Activated T-cell treated with anti-CD3 and anti-CD28 coated beads, Interleukin-2, amount 50 U/mL, for 4 hours (primary cell): ENCODE measurements around the gene DCAF4L1. TPM values are rescaled to one million over a fixed set of nuclear protein-coding genes. Genes with fewer than 3 reads are reported as not detected.
A peak's percentile ranks its signal among the peaks of the same experiment; 100 is the strongest.

Experiments used
- ATAC-seq, 2 donors: fragments of 200-7000 bp; cut with Tn5 transposase; one replicate each; pipeline ENCODE4 v1.10.0; 2021
- DNase-seq: peaks from one replicate; pipeline ENCODE4 v3.0.0-alpha.2; 2020
- H3K27me3 Mint-ChIP-seq: one replicate; pipeline ENCODE4 v1.8.0; 2021; ENCODE audit warnings: low read depth, mixed read lengths
- H3K36me3 Mint-ChIP-seq: one replicate; pipeline ENCODE4 v1.8.0; 2022; ENCODE audit warnings: mixed read lengths; ENCODE audit not compliant: insufficient read depth
- H3K4me1 Mint-ChIP-seq: one replicate; pipeline ENCODE4 v1.8.0; 2021; ENCODE audit warnings: low read depth, mixed read lengths
- H3K4me3 Mint-ChIP-seq: one replicate; pipeline ENCODE4 v1.8.0; 2021; ENCODE audit warnings: mild to moderate bottlenecking, moderate library complexity, mixed read lengths
- H3K9me3 Mint-ChIP-seq: one replicate; pipeline ENCODE4 v1.8.0; 2021; ENCODE audit warnings: mixed read lengths
- total RNA-seq, 3 donors: library from RNA; stranded (reverse); gene quantifications; one replicate each; pipeline ENCODE4 v1.2.1, GENCODE V29; 2021

Gene DCAF4L1, protein sequence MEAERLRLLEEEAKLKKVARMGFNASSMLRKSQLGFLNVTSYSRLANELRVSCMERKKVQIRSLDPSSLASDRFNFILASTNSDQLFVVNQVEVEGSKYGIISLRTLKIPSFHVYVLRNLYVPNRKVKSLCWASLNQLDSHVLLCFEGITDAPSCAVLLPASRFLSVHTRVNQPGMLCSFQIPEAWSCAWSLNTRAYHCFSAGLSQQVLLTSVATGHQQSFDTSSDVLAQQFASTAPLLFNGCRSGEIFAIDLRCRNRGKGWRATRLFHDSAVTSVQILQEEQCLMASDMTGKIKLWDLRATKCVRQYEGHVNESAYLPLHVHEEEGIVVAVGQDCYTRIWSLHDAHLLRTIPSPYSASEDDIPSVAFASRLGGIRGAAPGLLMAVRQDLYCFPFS
- under 1 TPM; 0.27 to 0.42 (median 0.38) TPM for total RNA-seq

DNA sequence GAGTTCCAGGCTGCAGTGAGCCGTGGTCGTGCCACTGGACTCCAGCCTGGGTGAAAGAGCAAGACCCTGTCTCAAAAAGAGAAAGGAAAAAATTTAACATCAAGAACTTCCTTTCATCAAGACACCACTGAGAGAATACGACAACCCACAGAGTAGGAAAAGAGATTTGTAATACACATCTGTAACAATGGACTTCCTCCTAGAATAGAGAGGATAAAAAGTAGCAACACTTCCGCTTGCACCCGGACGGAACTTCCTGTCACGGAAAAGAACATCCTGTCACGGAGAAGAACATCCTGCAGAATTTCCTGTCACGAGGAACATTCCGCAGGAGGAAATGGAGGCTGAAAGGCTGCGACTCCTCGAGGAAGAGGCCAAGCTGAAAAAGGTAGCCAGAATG lies at the start of gene DCAF4L1:
Gene DCAF4L1, plus strand, starts transcription at position 301 of the 400 bp plus-strand sequence. Its CDS starts 37 bp downstream, at position 338.
- Mint-ChIP-seq H3K27me3 (no peaks in the 10 kb centered on the region), H3K9me3 (no peaks in the 10 kb centered on the region), H3K4me3 (no peak within 1 kb of the TSS), H3K4me1 (no peaks in the 10 kb centered on the region), H3K36me3 (peaks cover 2% of the 10 kb centered on the region)
- ATAC-seq (no peak), DNase-seq (no peak)

DNA sequence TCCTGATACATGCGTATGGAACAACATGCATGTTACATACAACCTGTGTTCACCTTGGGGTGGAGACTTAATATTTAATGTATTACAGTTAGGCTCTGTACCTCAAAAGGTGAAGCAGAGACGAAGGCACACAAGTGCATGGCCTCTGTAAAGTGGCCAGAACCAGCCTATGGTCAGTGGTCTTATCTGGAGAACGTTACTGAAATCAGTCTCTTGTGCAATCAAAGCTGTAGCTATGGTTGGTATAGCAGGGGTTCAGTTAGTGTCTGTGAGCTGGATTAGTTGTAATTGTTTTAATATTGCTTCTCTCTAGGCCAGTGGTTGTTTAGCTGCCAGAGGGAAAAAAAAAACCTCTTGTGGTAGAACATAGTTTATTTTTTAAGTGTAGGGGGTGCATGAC lies 48.6 kb upstream of the DCAF4L1 start:
- no peak overlapping the region for H3K4me3 Mint-ChIP-seq
- DNase-seq (no peak), ATAC-seq (no peak)
- peaks cover 38% of the 10 kb centered on the region for H3K4me1 Mint-ChIP-seq
- H3K27me3 Mint-ChIP-seq, result no peaks in the 10 kb centered on the region
- H3K36me3 Mint-ChIP-seq, result peaks cover 12% of the 10 kb centered on the region
- no peaks in the 10 kb centered on the region for H3K9me3 Mint-ChIP-seq

DNA sequence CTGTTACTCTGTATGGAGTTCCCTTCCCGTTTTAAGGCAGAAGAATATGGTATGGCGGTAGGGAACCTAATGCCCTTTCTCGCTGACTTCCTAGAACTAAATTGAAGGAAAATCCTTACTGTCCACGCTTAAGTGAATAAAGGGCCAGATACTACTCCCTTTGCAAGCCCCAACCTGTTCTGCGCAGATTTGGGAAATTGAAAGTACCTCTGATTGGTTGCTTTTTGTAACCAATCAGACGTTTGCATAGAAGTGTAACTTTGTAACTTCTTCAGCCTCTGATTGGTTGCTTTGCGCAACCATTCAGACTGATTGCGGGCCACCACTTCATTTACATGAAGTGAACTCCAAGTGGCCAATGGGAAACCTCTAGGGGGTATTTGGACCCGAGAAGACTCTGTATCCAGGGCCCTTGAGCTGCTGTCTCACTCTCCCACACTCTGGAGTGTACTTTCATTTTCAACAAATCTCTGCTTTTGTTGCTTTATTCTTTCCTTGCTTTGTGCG lies 47.5 kb upstream of the DCAF4L1 start:
- ATAC-seq (no peak), DNase-seq (no peak)
- Mint-ChIP-seq H3K36me3 (peaks cover 13% of the 10 kb centered on the region), H3K27me3 (no peaks in the 10 kb centered on the region), H3K4me1 (peaks cover 42% of the 10 kb centered on the region), H3K4me3 (peak overlapping the region; percentile 98), H3K9me3 (no peaks in the 10 kb centered on the region)

DNA sequence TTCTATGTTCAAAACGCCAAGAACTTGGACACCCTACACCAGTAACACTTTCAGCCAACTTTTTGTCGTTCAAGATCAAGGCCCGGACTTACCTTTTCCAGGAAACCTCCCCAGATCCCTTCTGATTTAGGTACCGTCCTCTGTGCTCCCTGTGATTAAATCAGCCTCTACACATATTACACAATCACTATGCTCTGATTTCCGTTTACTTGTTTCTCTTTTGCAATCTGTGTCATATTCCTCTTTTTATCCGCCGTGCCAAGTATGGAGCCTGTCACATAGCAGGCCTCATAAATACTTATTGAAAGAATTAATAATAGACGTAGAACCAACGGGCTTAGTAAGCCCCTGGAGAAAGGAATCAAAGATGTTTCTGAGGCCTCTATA lies 47.0 kb upstream of the DCAF4L1 start:
- Mint-ChIP-seq H3K9me3 (no peaks in the 10 kb centered on the region), H3K4me3 (peak overlapping the region; percentile 98), H3K36me3 (peaks cover 14% of the 10 kb centered on the region), H3K4me1 (peaks cover 42% of the 10 kb centered on the region), H3K27me3 (no peaks in the 10 kb centered on the region)
- ATAC-seq (no peak), DNase-seq (no peak)

DNA sequence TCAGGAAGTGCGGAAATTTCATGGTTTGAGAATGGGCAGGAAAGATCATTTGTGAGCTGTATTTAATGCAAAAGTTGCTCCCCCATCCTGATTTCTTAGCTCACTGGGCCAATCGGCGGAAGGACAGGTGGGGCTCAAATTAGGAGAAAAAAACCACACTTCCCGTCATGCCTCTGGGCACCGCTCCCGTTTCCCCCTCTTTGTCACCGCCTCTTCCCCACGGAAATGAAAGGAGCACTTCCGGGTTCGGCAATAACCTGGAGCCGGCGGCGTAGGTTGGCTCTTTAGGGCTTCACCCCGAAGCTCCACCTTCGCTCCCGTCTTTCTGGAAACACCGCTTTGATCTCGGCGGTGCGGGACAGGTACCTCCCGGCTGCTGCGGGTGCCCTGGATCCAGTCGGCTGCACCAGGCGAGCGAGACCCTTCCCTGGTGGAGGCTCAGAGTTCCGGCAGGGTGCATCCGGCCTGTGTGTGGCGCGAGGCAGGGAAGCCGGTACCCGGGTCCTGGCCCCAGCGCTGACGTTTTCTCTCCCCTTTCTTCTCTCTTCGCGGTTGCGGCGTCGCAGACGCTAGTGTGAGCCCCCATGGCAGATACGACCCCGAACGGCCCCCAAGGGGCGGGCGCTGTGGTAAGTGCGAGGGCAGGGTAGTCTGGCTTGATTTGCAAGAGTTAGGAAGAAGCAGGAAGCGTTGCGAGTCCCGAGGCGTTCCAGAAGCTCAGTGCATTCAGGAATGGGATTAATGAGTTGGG lies 46.5 kb upstream of the DCAF4L1 start, which contains the start of gene TMEM33:
Gene TMEM33, plus strand, starts transcription at position 529 of the 751 bp plus-strand sequence. Its CDS starts 56 bp downstream, at position 585.
- H3K36me3 Mint-ChIP-seq, result peaks cover 19% of the 10 kb centered on the region
- ATAC-seq (peak; percentile 90 to 92), DNase-seq (peak; percentile 72)
- no peaks in the 10 kb centered on the region for H3K9me3 Mint-ChIP-seq
- no peaks in the 10 kb centered on the region for H3K27me3 Mint-ChIP-seq
- peak within 1 kb of the TSS; percentile 98 for H3K4me3 Mint-ChIP-seq
- H3K4me1 Mint-ChIP-seq, result peaks cover 45% of the 10 kb centered on the region

DNA sequence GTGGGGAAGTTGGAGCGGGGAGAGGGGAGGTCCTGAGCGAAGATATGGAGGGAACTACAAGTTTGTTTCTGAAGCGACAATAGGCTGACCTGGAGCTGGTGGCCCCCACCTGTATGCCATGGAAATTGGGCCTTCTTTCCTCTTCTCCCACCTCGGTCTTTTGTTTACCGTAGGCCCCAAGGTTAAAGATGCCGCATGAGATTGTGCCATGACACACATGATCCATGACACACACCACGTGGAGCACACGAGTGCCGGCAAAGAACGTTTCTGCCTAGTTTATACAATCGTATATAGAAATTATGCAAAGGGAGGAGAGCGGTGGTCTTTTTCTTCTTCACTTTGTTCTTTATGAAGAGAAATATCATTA lies 45.9 kb upstream of the DCAF4L1 start:
- no peaks in the 10 kb centered on the region for H3K27me3 Mint-ChIP-seq
- H3K9me3 Mint-ChIP-seq, result no peaks in the 10 kb centered on the region
- H3K4me1 Mint-ChIP-seq, result peaks cover 44% of the 10 kb centered on the region
- DNase-seq (peak; percentile 28), ATAC-seq (peak; percentile 39 to 48)
- peaks cover 20% of the 10 kb centered on the region for H3K36me3 Mint-ChIP-seq
- H3K4me3 Mint-ChIP-seq, result peak overlapping the region; percentile 98

DNA sequence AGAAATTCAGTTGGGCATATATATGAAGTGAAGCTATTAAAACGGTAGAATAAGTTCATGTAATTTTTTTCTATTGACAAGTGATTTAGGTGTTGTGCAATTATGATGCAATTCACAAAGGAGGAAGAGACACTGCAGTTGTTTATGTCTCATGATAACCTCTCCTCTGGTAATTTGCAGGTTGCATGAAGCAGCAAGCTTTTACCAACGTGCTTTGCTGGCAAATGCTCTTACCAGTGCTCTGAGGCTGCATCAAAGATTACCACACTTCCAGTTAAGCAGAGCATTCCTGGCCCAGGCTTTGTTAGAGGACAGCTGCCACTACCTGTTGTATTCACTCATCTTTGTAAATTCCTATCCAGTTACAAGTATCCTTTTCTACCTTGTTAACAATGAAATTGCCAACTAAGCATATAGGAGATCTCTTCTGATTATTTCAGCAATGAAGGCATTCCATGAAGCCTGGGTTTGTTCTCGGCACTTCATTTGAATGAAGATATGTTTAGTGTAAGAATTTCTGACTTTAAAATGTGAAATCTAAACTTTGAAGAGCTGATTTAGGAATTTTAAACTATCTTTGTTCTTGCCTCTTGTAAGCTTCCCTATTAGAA lies 42.4 kb upstream of the DCAF4L1 start:
- no peak for DNase-seq
- Mint-ChIP-seq H3K36me3 (peaks cover 36% of the 10 kb centered on the region), H3K27me3 (no peaks in the 10 kb centered on the region), H3K4me3 (no peak overlapping the region), H3K4me1 (peaks cover 47% of the 10 kb centered on the region), H3K9me3 (no peaks in the 10 kb centered on the region)
- ATAC-seq, result no peak

DNA sequence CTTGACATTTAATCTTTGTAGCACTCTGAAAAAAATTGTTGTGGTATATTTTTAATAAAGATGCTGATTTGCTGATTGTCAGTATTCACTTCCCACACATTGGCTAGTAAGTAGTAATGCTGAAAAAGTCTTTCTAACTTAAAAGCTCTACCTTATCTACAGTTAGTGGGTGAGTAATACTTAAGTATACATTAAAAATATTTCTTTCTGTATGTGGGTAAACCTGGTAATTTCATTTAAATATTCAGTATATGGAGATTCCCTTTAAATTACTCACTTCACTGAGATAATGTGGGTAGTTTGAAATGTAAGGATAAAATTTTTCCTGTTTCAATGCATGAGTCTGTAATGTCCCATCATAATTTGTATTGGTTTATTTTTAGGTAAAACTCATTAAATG lies 40.7 kb upstream of the DCAF4L1 start:
- Mint-ChIP-seq H3K9me3 (no peaks in the 10 kb centered on the region), H3K27me3 (no peaks in the 10 kb centered on the region), H3K36me3 (peaks cover 38% of the 10 kb centered on the region), H3K4me1 (peaks cover 33% of the 10 kb centered on the region), H3K4me3 (no peak overlapping the region)
- no peak for ATAC-seq
- DNase-seq, result no peak

DNA sequence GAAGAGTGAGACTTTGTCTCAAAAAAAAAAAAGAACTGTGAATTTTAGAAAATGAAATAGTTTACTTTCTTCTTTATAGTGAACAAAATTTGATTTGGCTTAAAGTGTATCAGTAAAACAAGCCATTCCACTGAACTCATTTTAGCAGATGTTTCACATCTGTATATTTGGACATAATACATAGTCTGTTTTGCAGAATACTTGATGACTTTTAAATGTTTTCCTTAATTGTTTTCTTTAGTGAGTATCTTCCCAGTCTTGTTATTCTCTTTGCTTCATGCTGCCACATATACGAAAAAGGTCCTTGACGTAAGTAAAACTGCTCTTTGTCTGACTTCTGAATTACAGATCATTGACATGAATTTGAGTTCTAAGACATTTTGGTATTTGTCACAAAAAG lies 38.0 kb upstream of the DCAF4L1 start:
- Mint-ChIP-seq H3K27me3 (no peaks in the 10 kb centered on the region), H3K36me3 (peaks cover 36% of the 10 kb centered on the region)

DNA sequence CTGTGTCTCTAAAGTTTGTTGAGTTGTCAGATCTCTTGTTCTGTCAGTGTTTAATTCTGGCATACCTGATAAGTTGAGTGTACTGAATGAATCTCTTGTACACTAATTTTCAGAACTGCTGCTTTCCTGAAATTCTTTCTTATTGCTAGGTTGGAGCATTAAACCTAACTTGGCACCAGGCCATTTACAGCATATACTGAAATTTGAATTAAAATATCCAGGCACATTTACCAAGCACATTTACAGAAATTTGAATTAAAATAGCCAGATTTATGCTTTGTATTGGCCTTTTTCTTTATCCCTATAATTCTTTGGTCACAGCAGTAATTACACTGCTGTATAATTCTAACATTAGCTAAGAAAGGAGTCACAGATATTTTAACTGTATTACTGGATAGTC lies 37.5 kb upstream of the DCAF4L1 start:
- H3K4me1 Mint-ChIP-seq, result peaks cover 10% of the 10 kb centered on the region
- ATAC-seq, result no peak

More for the DNA sequence above, 38.0 kb upstream of the DCAF4L1 start:
- Mint-ChIP-seq H3K9me3 (no peaks in the 10 kb centered on the region), H3K4me1 (peaks cover 12% of the 10 kb centered on the region), H3K4me3 (no peak overlapping the region)
- DNase-seq (no peak), ATAC-seq (no peak)

DNA sequence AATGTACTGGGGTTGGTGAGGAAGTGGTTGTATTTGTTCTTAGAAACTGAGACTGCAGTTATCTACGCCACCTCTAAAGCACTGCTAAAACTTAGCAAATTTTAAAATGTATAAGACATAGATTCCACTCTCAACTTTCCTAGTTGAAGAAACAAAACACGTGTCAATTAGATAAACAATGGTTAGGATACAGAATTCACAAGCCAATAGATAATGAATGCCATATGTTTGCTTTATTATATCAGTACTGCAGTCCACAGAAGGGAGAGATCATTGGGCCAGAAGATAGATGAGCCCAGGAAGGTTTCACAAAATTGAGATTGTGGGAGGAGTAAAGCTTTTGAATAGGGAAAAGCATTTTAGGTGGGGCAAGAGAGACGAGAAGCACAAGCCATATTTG lies 32.0 kb upstream of the DCAF4L1 start:
- no peak for DNase-seq
- Mint-ChIP-seq H3K4me1 (peaks cover 3% of the 10 kb centered on the region), H3K36me3 (peaks cover 50% of the 10 kb centered on the region), H3K4me3 (no peak overlapping the region), H3K27me3 (no peaks in the 10 kb centered on the region), H3K9me3 (no peaks in the 10 kb centered on the region)
- no peak for ATAC-seq

More for the DNA sequence above, 37.5 kb upstream of the DCAF4L1 start:
- Mint-ChIP-seq H3K4me3 (no peak overlapping the region), H3K27me3 (no peaks in the 10 kb centered on the region), H3K9me3 (no peaks in the 10 kb centered on the region), H3K36me3 (peaks cover 40% of the 10 kb centered on the region)
- DNase-seq, result no peak

DNA sequence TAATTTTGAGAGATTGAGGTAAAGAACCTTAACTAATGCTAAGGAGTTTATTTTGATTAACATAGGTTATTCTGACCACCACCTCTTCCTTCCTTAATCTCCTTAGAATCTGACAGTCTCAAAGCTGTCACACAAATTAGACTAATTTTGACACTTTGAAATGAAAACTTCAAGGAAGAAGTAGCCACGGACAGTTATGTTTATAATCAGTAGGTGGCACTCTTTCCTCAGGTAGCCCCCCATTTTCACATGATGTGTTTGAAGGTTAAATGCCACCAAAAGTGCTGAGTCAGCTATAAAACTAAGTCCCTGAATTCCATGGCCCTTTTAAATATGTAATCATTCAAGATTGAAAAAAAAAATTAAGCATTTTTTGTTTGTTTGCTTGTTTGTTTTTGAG lies 23.9 kb upstream of the DCAF4L1 start:
- no peaks in the 10 kb centered on the region for H3K27me3 Mint-ChIP-seq
- H3K36me3 Mint-ChIP-seq, result peaks cover 21% of the 10 kb centered on the region
- H3K4me3 Mint-ChIP-seq, result no peak overlapping the region
- no peaks in the 10 kb centered on the region for H3K9me3 Mint-ChIP-seq
- no peak for DNase-seq
- peak in 1 of 2 donors; percentile 30 for ATAC-seq
- no peaks in the 10 kb centered on the region for H3K4me1 Mint-ChIP-seq

DNA sequence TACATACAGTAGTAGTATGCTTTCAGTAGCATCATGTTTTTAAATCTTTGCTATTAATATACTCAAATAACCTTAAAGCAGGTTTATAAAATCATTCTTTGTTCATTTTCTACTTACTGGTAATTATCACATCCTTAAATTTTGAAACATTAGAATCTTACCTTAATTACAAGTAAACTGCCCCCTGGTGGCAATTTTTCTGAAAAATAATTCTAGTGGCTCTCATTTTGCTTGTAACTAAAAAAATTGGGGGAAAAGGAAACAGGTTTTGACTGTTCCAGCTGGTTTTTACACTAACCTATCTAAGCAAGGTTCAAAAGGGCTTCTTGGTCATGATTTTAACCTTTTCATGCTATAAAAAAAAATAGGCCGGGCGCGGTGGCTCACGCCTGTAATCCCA lies 18.5 kb upstream of the DCAF4L1 start:
- H3K4me3 Mint-ChIP-seq, result no peak overlapping the region

DNA sequence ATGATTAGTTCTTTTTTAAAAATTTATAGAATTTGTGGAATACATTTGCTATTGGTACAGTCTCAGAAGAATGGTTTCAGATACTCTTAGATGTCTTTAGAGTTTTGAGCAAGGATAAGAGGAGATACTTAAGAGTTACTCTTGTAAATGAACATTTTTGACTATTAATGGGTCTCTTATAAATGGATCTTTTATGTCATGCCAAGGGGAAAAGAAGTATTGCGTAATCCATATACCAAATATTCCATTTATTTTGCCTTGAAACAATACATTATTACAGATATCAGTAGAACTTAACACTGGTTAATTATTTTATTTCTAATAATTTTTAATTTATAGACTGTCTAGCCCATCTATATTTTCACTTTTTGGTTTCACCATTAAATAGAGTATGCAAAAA lies 17.2 kb upstream of the DCAF4L1 start:
- no peak overlapping the region for H3K4me3 Mint-ChIP-seq
- DNase-seq, result no peak
- peaks cover 7% of the 10 kb centered on the region for H3K9me3 Mint-ChIP-seq
- no peak for ATAC-seq
- H3K36me3 Mint-ChIP-seq, result no peaks in the 10 kb centered on the region
- no peaks in the 10 kb centered on the region for H3K27me3 Mint-ChIP-seq
- no peaks in the 10 kb centered on the region for H3K4me1 Mint-ChIP-seq

More for the DNA sequence above, 18.5 kb upstream of the DCAF4L1 start:
- Mint-ChIP-seq H3K9me3 (peaks cover 4% of the 10 kb centered on the region), H3K36me3 (peaks cover 3% of the 10 kb centered on the region), H3K27me3 (no peaks in the 10 kb centered on the region), H3K4me1 (no peaks in the 10 kb centered on the region)
- ATAC-seq (no peak), DNase-seq (no peak)
